Fibroblast of skin of right quadriceps (primary cell): ENCODE measurements around the gene CCL26.
"Not testable (repeated sequence)": the region's sequence is repeated elsewhere in the genome, so short reads cannot be mapped to it uniquely, and the experiment has no call there.

Source experiments
- DNase-seq: peaks from one replicate; pipeline ENCODE4 v3.0.0-alpha.2; 2013

The CCL26 gene

GRCh38 chr7:75789361-75789924 is 17.4 kb upstream of the CCL26 start:
- no peak for DNase-seq

GRCh38 chr7:75788154-75788847 is 16.3 kb upstream of the CCL26 start:
- DNase-seq, result not testable (repeated sequence)

GRCh38 chr7:75783058-75783457 is 11.0 kb upstream of the CCL26 start:
- DNase-seq, result not testable (repeated sequence)

GRCh38 chr7:75780647-75781273 is 8.7 kb upstream of the CCL26 start:
- DNase-seq, result not testable (repeated sequence)

- DNase-seq, result peak; percentile 30
Measured at GRCh38 chr7:75779516-75779915, 7.5 kb upstream of the CCL26 start.

- DNase-seq, result not testable (repeated sequence)
Measured at GRCh38 chr7:75779035-75779434, 7.0 kb upstream of the CCL26 start.

GRCh38 chr7:75776295-75776971 is 4.4 kb upstream of the CCL26 start:
- DNase-seq, result peak; percentile 96

GRCh38 chr7:75773958-75774357 is 1.9 kb upstream of the CCL26 start:
- DNase-seq, result not testable (repeated sequence)

- peak; percentile 92 for DNase-seq
Measured at GRCh38 chr7:75771224-75771623, 787 bp downstream of the CCL26 start.

GRCh38 chr7:75762350-75762917 is 9.6 kb downstream of the CCL26 start:
- peak; percentile 72 for DNase-seq

- DNase-seq, result not testable (repeated sequence)
Measured at GRCh38 chr7:75761801-75762200, 10.2 kb downstream of the CCL26 start.

- peak; percentile 33 for DNase-seq
Measured at GRCh38 chr7:75758491-75758890, 13.5 kb downstream of the CCL26 start.

- DNase-seq, result no peak
Measured at GRCh38 chr7:75757860-75758259, 14.2 kb downstream of the CCL26 start.

- DNase-seq, result peak; percentile 42
Measured at GRCh38 chr7:75756991-75757676, 14.9 kb downstream of the CCL26 start.

GRCh38 chr7:75756206-75756990 is 15.6 kb downstream of the CCL26 start:
- no peak for DNase-seq

- DNase-seq, result no peak
Measured at GRCh38 chr7:75743455-75743859, 28.6 kb downstream of the CCL26 start.

- DNase-seq, result no peak
Measured at GRCh38 chr7:75740846-75741497, 31.0 kb downstream of the CCL26 start.

- DNase-seq, result peak; percentile 51
Measured at GRCh38 chr7:75739796-75740672, 32.0 kb downstream of the CCL26 start.

- peak; percentile 99 for DNase-seq
Measured at GRCh38 chr7:75738975-75739795, 32.8 kb downstream of the CCL26 start.
